ENCODE data around the gene POLG2.
"Not testable (repeated sequence)": the region's sequence is repeated elsewhere in the genome, so short reads cannot be mapped to it uniquely, and the experiment has no call there.

Gene POLG2

DNA sequence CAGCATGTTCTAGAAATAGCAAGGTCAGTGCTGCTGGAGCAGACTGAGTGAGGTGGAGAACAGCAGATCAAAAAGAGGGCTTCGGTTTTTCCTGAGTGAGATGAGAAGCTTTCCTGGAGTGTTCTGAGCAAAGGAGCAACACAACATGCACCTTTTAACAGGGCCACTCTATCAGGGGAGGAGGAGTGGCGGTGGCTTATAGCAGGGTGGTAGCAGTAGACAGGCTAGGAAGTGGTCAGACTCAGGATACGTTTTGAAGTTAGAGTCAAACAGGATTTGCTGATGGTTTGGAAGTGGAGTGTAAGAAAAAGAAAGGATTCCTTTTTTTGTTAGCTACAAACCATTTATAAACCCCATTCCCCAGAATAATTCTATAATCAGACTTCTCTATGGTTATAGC, 12.5 kb downstream of the POLG2 start:
- no peak for DNase-seq (ENCODE audit: low read depth in 2 of 2)

GRCh38 chr17:64480951-64481350, 15.9 kb downstream of the POLG2 start:
- DNase-seq (ENCODE audit: low read depth in 2 of 2): no peak

- no peak for DNase-seq (ENCODE audit: low read depth in 2 of 2)
Observed at GRCh38 chr17:64477849-64478248, 19.0 kb downstream of the POLG2 start.

GRCh38 chr17:64472564-64472963, 24.3 kb downstream of the POLG2 start:
- DNase-seq (ENCODE audit: low read depth in 2 of 2): no peak

GRCh38 chr17:64471440-64471839, 25.4 kb downstream of the POLG2 start:
- no peak for DNase-seq (ENCODE audit: low read depth in 2 of 2)

- no peak for DNase-seq (ENCODE audit: low read depth in 2 of 2)
Observed at GRCh38 chr17:64470625-64471024, 26.2 kb downstream of the POLG2 start.

DNA sequence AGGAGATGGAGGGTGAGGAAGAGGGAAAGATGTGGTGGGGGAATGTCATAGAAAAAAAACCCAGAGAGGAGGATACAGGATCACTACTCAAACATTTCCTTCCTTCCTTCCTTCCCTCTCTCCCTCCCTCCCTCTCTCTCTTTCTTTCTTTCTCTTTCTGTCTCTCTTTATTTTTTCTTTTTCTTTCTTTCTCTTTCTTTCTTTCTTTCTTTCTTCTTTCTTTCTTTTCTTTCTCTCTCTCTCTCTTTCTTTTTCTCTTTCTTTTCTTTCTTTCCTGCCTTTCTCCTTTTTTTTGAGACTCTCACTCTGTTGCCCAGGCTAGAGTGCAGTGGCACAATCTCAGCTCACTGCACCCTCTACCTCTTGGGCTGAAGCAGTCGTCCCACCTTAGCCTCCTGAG, 30.0 kb downstream of the POLG2 start:
- DNase-seq (ENCODE audit: low read depth in 2 of 2): not testable (repeated sequence)

DNA sequence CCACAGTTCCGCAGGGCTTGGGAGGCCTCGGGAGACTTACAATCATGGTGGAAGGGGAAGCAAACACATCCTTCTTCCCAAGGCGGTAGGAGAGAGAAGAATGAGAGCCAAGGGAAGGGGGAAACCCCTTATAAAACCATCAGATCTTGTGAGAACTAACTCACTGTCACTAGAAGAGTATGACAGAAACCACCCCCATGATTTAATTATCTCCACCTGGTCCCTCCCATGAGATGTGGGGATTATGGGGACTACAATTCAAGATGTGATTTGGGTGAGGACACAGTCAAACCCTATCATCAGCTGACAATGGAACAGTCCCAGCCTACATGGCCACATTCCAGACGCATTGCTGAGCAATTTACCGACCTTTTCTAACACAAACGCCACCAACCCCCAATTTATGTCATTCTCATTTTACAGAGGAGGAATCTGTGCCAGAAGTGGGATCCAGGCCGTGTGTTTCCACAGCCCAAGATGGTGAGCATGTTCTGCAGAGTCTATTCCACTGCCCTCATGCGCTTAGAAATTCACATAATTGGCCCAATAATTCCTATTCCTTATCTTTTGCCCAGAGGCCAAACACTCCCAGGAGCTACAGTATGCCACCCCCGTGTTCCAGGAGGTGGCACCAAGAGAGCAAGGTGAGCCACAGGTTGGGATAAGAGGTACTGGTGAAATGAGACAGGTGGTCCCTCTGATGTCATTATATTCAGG, 30.7 kb downstream of the POLG2 start:
- no peak for DNase-seq (ENCODE audit: low read depth in 2 of 2)

GRCh38 chr17:64461788-64462187, 35.1 kb downstream of the POLG2 start:
- no peak for DNase-seq (ENCODE audit: low read depth in 2 of 2)

DNA sequence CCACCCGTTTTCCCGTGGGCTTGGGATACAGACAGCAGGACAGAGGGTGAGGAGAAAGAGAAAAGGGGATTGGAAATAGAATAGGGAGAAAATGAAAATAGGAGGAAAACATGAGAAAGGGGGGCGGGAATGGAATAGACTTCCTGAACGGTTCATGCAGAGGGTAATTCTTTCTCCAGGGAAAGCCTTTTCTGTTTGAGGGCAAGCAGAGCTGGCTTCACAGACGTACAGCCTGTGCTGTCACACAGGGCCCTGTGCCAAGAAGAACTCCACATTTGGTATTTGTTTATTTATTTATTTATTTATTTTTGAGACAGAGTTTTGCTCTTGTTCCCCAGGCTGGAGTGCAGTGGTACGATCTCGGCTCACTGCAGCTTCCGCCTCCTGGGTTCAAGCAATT, 35.9 kb downstream of the POLG2 start:
- DNase-seq (ENCODE audit: low read depth in 2 of 2): no peak

DNA sequence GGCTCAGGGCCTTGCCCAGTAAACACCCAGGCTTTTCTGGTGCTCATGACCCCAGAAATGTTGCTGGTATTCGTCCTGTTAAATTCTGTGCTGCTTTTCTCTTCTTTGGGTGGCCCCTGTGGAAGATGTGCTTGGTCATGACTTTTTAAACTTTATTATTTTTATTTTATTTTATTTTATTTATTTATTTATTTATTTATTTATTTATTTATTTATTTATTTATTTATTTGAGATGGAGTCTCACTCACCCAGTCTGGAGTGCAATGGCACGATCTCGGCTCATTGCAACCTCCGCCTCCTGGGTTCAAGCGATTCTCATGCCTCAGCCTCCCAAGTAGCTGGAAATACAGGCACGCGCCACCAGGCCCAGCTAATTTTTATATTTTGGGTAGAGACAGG, 37.0 kb downstream of the POLG2 start:
- not testable (repeated sequence) for DNase-seq (ENCODE audit: low read depth in 2 of 2)

- no peak for DNase-seq (ENCODE audit: low read depth in 2 of 2)
Observed at GRCh38 chr17:64459284-64459747, 37.5 kb downstream of the POLG2 start.

DNA sequence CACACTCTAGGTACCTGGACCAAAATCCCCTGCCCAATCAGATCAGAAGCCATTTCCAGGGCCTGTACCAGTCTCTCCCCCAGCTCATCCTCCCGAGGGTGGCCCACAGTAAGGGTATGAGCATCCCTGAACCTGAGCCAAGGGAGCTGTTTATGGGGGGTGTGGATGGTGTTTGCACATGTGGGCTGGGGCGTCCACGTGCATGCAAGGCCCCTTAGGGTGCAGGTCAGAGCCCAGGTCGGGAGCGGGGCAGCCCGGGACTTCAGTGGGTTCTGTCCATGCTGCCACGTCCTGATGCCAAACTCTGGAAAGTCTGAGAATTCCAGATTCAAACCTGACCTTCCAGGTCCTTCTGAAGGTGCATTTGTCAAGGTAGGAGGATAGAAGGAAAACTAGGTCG, 38.1 kb downstream of the POLG2 start:
- DNase-seq (ENCODE audit: low read depth in 2 of 2): no peak

DNA sequence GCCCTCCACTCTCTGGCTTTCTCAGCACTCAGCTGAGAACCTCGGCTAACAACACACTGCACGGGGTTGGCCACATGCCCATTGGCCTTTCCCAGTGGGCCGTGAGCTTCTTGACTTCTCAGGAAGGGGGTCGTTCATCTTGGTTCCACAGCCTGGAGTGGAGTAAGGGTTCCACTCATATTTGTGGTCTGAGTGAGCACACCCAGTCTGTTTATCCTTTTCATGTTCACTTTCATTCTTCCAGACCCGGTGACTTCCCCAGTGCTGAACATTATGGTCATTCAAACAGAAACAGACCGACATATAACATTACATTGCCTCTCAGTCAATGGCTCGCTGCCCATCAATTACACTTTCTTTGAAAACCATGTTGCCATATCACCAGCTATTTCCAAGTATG, 39.7 kb downstream of the POLG2 start:
- DNase-seq (ENCODE audit: low read depth in 2 of 2): no peak

DNA sequence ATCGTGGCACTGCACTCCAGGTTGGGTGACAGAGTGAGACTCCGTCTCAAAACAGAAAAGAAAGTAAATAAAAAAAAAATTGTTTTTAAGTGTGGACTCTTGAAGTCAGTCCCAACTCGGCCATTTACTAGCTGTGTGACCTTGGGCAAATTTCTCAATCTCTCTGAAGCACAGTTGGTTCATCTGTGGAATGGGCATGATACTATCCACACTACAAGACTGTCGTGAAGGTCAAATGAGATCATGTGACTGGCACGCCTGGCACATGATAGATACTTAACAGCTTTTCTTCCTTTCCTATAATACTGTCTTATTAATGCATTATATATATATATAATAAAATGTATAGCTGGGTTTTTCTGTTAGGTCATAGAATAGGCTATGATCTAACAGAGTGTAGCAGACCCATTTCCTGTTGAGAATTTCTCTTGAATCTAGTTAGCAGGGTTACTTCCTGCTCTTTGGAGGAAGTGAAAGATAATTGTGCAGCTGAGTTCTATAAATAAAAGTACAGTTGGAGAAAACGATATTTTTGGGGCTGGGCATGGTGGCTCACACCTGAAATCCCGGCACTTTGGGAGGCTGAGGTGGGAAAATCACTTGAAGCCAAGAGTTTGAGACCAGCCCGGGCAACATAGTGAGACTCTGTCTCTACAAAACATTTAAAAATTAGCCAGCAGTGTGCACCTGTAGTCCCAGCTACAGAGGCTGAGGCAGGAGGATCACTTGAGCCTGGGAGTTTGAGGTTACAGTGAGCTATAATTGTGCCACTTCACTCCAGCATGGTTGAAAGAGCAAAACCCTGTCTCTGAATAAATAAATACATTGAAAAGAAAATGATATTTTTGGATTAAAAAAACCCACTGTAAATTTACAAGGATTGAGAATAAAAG, 40.6 kb downstream of the POLG2 start:
- DNase-seq (ENCODE audit: low read depth in 2 of 2): no peak

DNA sequence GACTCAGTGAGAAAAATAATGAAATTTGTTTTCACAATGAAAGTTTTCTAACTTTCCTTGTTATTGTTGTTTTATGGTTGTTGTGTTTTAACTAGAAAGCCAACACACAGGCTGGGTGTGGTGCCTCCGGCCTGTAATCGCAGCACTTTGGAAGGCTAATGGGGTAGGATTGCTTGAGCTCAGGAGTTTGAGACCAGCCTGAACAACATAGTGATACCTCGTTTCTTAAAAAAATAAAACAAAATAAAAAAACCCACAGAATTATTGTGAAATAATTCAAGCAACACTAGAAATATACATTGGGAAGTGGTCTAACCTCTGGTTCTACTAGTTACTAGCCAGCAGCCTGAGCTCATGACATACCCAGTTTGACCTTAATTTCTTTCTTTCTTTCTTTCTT, 47.3 kb downstream of the POLG2 start:
- DNase-seq (ENCODE audit: low read depth in 2 of 2): no peak

DNA sequence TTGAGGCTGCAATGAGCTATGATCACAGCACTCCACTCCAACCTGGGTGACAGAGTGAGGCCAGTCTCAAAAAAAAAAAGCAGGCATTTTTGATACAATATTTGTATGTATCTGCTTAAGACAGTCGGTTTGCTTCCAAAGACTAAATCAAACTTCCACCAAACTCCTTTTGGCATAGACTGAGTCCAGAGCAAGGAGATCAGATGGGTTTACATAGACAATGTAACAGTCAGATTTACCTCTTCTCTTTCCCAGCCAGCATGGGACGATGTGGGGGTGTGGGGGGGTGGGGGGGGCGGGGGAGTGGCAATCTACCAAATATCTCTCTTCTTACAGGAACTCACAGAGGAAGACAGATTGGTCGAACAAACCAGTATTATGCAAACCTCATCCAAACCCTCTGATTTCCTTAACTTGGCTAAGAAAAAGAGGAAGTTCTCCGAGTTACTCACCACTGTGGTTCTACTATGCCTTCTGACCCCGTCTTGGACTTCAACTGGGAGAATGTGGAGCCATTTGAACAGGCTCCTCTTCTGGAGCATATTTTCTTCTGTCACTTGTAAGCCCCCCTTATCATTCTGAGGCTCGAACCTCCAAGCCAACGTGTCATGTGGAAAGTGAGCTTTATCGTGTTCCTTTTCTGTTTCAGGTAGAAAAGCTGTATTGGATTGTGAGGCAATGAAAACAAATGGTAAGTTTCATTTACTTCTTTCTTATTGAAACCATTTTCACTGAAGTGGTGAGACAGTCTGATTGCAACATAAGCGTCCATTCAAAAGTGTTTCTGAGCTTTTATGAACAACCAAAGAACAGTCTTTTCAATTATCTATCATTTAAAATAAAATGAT, 48.0 kb downstream of the POLG2 start, which contains the start of gene MILR1:
Gene MILR1 (plus strand): TSS at position 451 of the 848 bp plus-strand sequence. CDS start 54 bp downstream, at position 505.
- DNase-seq (ENCODE audit: low read depth in 2 of 2): no peak

- no peak for DNase-seq (ENCODE audit: low read depth in 2 of 2)
Observed at GRCh38 chr17:64447526-64447925, 49.3 kb downstream of the POLG2 start.

DNA sequence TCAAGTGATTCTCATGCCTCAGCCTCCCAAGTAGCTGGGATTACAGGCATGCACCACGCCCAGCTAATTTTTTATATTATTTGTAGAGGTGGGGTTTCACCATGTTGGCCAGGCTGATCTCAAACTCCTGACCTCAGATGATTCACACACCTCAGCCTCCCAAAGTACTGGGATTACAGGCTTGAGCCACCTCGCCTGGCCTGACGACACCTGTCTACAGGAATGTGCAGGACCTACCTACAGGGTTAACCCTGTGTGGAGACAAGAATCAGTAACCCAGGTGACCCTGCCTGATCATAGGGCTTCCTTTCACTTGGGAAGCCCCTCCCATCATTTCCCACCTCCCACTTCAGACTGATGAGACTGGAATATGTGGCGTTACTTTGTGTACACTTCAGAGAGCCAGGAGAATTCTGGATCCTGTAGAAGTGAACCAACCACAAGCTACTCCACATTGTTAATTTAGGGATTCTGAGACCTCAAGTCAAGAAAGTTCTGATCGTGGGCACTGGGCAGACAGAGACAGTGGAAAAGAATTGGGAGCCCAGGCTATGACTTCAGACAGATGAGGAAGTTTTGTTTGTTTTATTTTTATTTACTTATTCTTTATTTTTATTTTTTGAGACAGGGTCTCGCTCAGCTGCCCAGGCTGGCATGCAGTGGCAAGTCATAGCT, 53.6 kb downstream of the POLG2 start:
- no peak for DNase-seq (ENCODE audit: low read depth in 2 of 2)

GRCh38 chr17:64442541-64442971, 54.3 kb downstream of the POLG2 start:
- no peak for DNase-seq (ENCODE audit: low read depth in 2 of 2)

All from stimulated activated CD4-positive, alpha-beta T cell treated with anti-CD3 and anti-CD28 coated beads, Interleukin-4, amount 100 ng/mL, for 48 hours (primary cell).